Activated CD4-positive, alpha-beta T cell treated with anti-CD3 and anti-CD28 coated beads, Interleukin-2, amount 50 U/mL, for 16 hours (primary cell): Measurements from ENCODE around the gene ETS1.

Source experiments
- DNase-seq: peaks from one replicate; pipeline ENCODE4 v3.0.0-alpha.2; 2020

ETS1 gene

GRCh38 chr11:128564642-128565245 lies 22.6 kb downstream of the ETS1 start:
- no peak for DNase-seq

- no peak for DNase-seq
Observed at GRCh38 chr11:128563942-128564641, 23.3 kb downstream of the ETS1 start.

GRCh38 chr11:128563308-128563707 lies 24.1 kb downstream of the ETS1 start:
- DNase-seq = no peak

GRCh38 chr11:128559496-128560103 lies 27.8 kb downstream of the ETS1 start:
- peak; percentile 57 for DNase-seq

GRCh38 chr11:128555606-128556005 lies 31.8 kb downstream of the ETS1 start:
- DNase-seq = no peak

GRCh38 chr11:128553662-128554362 lies 33.5 kb downstream of the ETS1 start:
- DNase-seq = no peak

- peak; percentile 18 for DNase-seq
Observed at GRCh38 chr11:128552783-128553661, 34.3 kb downstream of the ETS1 start.

GRCh38 chr11:128551611-128552335 lies 35.6 kb downstream of the ETS1 start:
- DNase-seq = peak; percentile 89

- DNase-seq = no peak
Observed at GRCh38 chr11:128551058-128551457, 36.3 kb downstream of the ETS1 start.

GRCh38 chr11:128550261-128550821 lies 37.0 kb downstream of the ETS1 start:
- DNase-seq = no peak

GRCh38 chr11:128549256-128549944 lies 38.0 kb downstream of the ETS1 start:
- no peak for DNase-seq

- DNase-seq = peak; percentile 24
Observed at GRCh38 chr11:128548649-128549255, 38.6 kb downstream of the ETS1 start.

GRCh38 chr11:128547946-128548648 lies 39.3 kb downstream of the ETS1 start:
- no peak for DNase-seq

- no peak for DNase-seq
Observed at GRCh38 chr11:128546916-128547315, 40.4 kb downstream of the ETS1 start.

- no peak for DNase-seq
Observed at GRCh38 chr11:128544471-128545051, 42.8 kb downstream of the ETS1 start.

GRCh38 chr11:128540469-128540868 lies 46.9 kb downstream of the ETS1 start:
- no peak for DNase-seq

- DNase-seq = no peak
Observed at GRCh38 chr11:128536506-128536905, 50.9 kb downstream of the ETS1 start.

GRCh38 chr11:128535468-128536457 lies 51.6 kb downstream of the ETS1 start:
- DNase-seq = no peak
